CD4-positive, alpha-beta T cell (primary cell): ENCODE measurements around the gene RNU2-63P. TPM values are rescaled to one million over a fixed set of nuclear protein-coding genes. Genes with fewer than 3 reads are reported as not detected.

ENCODE experiments used
- ATAC-seq: fragments of 200-7000 bp; cut with Tn5 transposase; one replicate; pipeline ENCODE4 v1.10.0; 2022; ENCODE audit warnings: mild to moderate bottlenecking; ENCODE audit not compliant: poor library complexity
- CTCF ChIA-PET: fragments of 350-600 bp; sonication (Branson Sonifier 250); formaldehyde crosslinking; loops from one replicate; lab custom pipeline; 2021; ENCODE audit warnings: antibody characterized with exemption, inconsistent platforms; lab: Charles Lee
- POLR2A ChIA-PET: fragments of 350-600 bp; sonication (Branson Sonifier 250); formaldehyde crosslinking; loops from one replicate; lab custom pipeline; 2021; ENCODE audit warnings: antibody characterized with exemption, inconsistent platforms; lab: Charles Lee
- DNase-seq, 14 experiments: peaks; one replicate each; pipeline ENCODE4 v3.0.0-alpha.2; 2013 to 2020; ENCODE audit warnings: mixed read lengths in 2 of 14
- H3K27ac ChIP-seq, 2 donors: one replicate each; pipeline versions ENCODE4 v1.5.1 to v1.7.0; 2013; ENCODE audit warnings: low read length in 2 of 2, low read depth in 1 of 2, mild to moderate bottlenecking in 1 of 2
- H3K27me3 ChIP-seq, 2 experiments: 1 replicate in 1 of 2; 2 replicates in 1 of 2; pipeline versions ENCODE4 v1.6.1 to v1.7.0; 2013; ENCODE audit warnings: low read length in 2 of 2, control low read depth in 1 of 2, mild to moderate bottlenecking in 1 of 2, moderate library complexity in 1 of 2; ENCODE audit not compliant: insufficient read depth in 2 of 2, control insufficient read depth in 1 of 2
- H3K36me3 ChIP-seq: one replicate; pipeline ENCODE4 v1.6.1; 2013; ENCODE audit warnings: low read length, control low read depth; ENCODE audit not compliant: insufficient read depth
- H3K4me1 ChIP-seq: one replicate; pipeline ENCODE4 v1.6.1; 2013; ENCODE audit warnings: low read length, control low read depth; ENCODE audit not compliant: insufficient read depth
- H3K4me3 ChIP-seq: one replicate; pipeline ENCODE4 v1.5.1; 2013; ENCODE audit warnings: mild to moderate bottlenecking, low read length, moderate library complexity
- H3K9me3 ChIP-seq, 2 experiments: 1 replicate in 1 of 2; 2 replicates in 1 of 2; pipeline versions ENCODE4 v1.6.1 to v1.7.0; 2013; ENCODE audit warnings: low read length in 2 of 2, mild to moderate bottlenecking in 2 of 2, control low read depth in 1 of 2, moderate library complexity in 1 of 2; ENCODE audit not compliant: control insufficient read depth in 1 of 2, insufficient read depth in 1 of 2
- H3K27ac Mint-ChIP-seq: one replicate; pipeline ENCODE4 v1.8.0; 2020; ENCODE audit warnings: mixed read lengths
- H3K27me3 Mint-ChIP-seq: one replicate; pipeline ENCODE4 v1.8.0; 2021; ENCODE audit warnings: mixed read lengths
- H3K36me3 Mint-ChIP-seq: one replicate; pipeline ENCODE4 v1.8.0; 2021; ENCODE audit warnings: low read depth, mixed read lengths
- H3K4me1 Mint-ChIP-seq: one replicate; pipeline ENCODE4 v1.8.0; 2021; ENCODE audit warnings: low read depth, mixed read lengths
- H3K4me3 Mint-ChIP-seq: one replicate; pipeline ENCODE4 v1.8.0; 2020; ENCODE audit warnings: mild to moderate bottlenecking, mixed read lengths
- H3K9me3 Mint-ChIP-seq: one replicate; pipeline ENCODE4 v1.8.0; 2020; ENCODE audit warnings: mixed read lengths
- intact Hi-C, 2 experiments: fragments of 100-400 bp; cut with DNase I in 1 of 2; cut with micrococcal nuclease in 1 of 2; formaldehyde crosslinking; loops; one replicate each; pipeline versions ENCODE4 v1.15.1 to v1.9.0; 2023 to 2025; cut with DNase I, micrococcal nuclease
- total RNA-seq, 174 experiments: library from RNA in 2 of 174; stranded (reverse) in 2 of 174; gene quantifications; one replicate each; pipeline ENCODE4 v1.2.3 and lab custom pipeline; 2021 to 2026
- TF ChIP-seq, protein P1 (sequence below): fragments of 200-600 bp; IDR thresholded peaks from one replicate; pipeline ENCODE4 v1.8.0; 2022; ENCODE audit warnings: antibody characterized with exemption, mild to moderate bottlenecking

Gene RNU2-63P
- total RNA-seq, 2 experiments from 2014 or later, result 2.6 to 3.1 TPM

DNA sequence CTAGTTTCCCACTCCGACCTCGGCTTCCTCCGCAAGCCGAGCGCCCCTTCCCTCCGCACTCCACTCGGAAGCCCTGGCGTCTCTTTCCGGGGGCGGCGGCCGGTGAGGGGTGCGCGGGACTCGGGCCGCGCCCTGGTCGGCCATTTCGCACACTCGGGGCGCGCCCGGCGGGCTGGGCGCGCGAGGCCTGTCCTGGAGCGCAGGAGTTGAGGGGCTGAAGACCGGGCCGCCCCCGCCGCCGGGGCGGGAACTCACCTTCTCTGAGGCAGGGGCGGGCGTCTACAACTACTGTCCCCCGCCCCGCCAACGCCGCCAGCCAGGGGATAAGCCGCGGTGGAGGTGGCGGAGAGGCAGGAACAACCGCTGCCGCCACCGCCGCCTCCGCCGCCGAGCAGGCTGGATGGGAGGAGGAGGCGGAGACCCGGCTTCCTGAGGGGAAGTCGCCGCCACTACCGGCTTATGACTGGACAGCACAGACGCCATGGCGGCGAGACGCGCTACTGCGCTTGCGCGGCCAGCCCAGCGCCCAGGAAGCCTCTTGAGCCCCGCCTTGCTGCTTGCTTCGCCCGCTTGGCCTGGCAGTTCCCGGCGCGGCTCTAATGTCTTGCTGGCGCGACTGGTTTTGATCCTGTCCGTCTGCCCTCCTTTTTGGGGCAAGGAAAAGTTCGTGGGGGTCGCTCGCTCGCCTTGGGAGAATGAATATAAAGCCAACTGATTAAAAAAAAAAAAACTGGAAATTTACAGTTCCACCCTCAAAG is 39.2 kb upstream of the RNU2-63P start, which contains the start of gene KRCC1:
TSS of gene KRCC1 (minus strand) at position 413 of the 758 bp plus-strand sequence. CDS start 27,220 bp downstream, outside the sequence.
- DNase-seq, result peak; percentile 87 to 99 (median 94)
- Histone ChIP-seq H3K9me3 (no peaks in the 10 kb centered on the region), H3K4me1 (peaks cover 18% of the 10 kb centered on the region), H3K4me3 (peak within 1 kb of the TSS; percentile 89), H3K27ac (peak within 1 kb of the TSS; percentile 90 to 97), H3K27me3 (no peaks in the 10 kb centered on the region), H3K36me3 (peaks cover 2% of the 10 kb centered on the region)
- peak within 1 kb of the TSS; percentile 96 for H3K4me3 Mint-ChIP-seq
- ChIA-PET CTCF (interaction anchor here (0.9 kb wide), 1 partner anchor 104 kb away, joined by 4 read pairs; no protein-coding TSS in a partner anchor), POLR2A (interaction anchor here (0.8 to 2.0 kb wide), 6 partner anchors 10 to 572 kb away, joined by 3 to 6 read pairs (median 3); partner anchors contain the start of gene RNU2-63P)
- H3K27ac Mint-ChIP-seq, result peak within 1 kb of the TSS; percentile 93
- H3K27me3 Mint-ChIP-seq, result no peaks in the 10 kb centered on the region
- peaks cover 61% of the 10 kb centered on the region for H3K4me1 Mint-ChIP-seq
- H3K36me3 Mint-ChIP-seq, result peaks cover 16% of the 10 kb centered on the region
- TF ChIP-seq, protein P1, sequence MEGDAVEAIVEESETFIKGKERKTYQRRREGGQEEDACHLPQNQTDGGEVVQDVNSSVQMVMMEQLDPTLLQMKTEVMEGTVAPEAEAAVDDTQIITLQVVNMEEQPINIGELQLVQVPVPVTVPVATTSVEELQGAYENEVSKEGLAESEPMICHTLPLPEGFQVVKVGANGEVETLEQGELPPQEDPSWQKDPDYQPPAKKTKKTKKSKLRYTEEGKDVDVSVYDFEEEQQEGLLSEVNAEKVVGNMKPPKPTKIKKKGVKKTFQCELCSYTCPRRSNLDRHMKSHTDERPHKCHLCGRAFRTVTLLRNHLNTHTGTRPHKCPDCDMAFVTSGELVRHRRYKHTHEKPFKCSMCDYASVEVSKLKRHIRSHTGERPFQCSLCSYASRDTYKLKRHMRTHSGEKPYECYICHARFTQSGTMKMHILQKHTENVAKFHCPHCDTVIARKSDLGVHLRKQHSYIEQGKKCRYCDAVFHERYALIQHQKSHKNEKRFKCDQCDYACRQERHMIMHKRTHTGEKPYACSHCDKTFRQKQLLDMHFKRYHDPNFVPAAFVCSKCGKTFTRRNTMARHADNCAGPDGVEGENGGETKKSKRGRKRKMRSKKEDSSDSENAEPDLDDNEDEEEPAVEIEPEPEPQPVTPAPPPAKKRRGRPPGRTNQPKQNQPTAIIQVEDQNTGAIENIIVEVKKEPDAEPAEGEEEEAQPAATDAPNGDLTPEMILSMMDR, result no peak
- no peaks in the 10 kb centered on the region for H3K9me3 Mint-ChIP-seq
- intact Hi-C loops, result loop anchor here (2.0 to 10.0 kb wide), 5 partner anchors 39 to 1951 kb away; partner anchors contain the start of genes IMMT (in 1 of the 2), MRPL35 (in 1 of the 2), POLR1A (in 1 of the 2) and PTCD3 (in 1 of the 2)
- ATAC-seq, result peak; percentile 91

DNA sequence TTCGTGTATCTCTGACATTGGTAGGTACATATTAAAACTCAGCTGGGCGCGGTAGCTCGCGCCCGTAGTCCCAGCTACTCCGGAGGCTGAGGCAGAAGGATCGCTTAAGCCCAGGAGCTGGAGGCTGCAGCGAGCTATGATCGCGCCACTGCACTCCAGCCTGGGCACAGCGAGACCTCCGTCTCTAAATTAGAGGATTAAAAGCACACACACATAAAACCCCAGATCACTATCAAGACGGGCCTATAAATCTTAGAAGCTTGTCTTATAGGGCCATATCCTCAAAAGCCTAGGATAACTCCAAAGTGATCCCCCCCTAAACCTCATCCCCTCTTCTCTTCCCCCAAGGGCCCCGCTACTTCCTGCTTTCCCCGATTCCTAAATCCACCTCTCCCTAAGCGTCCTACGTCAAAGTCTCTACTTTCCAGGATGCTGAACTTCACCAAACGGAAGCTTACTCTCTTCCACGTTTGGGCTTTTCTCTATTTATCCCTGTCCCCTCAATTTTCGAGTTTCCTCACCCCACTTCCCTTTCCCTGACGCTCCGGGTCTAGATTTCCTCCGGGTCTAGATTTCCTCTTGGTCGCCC is 38.5 kb upstream of the RNU2-63P start:
- Histone ChIP-seq H3K27me3 (no peaks in the 10 kb centered on the region), H3K4me1 (peaks cover 18% of the 10 kb centered on the region), H3K36me3 (peaks cover 2% of the 10 kb centered on the region), H3K27ac (peak overlapping the region; percentile 90 to 97), H3K9me3 (no peaks in the 10 kb centered on the region), H3K4me3 (peak overlapping the region; percentile 89)
- Mint-ChIP-seq H3K27ac (peak overlapping the region; percentile 93), H3K36me3 (peaks cover 21% of the 10 kb centered on the region), H3K27me3 (no peaks in the 10 kb centered on the region), H3K4me1 (peaks cover 58% of the 10 kb centered on the region), H3K4me3 (peak overlapping the region; percentile 96), H3K9me3 (no peaks in the 10 kb centered on the region)
- CTCF ChIA-PET, result interaction anchor here (0.9 kb wide), 1 partner anchor 105 kb away, joined by 4 read pairs; no protein-coding TSS in a partner anchor
- intact Hi-C loops, result loop anchor here (2.0 to 10.0 kb wide), 4 partner anchors 38 to 1950 kb away; partner anchors contain the start of genes IMMT (in 1 of the 2), MRPL35 (in 1 of the 2), POLR1A (in 1 of the 2) and PTCD3 (in 1 of the 2)
- DNase-seq (peak in 4 of 14 experiments; percentile 4 to 39 (median 16)), ATAC-seq (no peak)
- POLR2A ChIA-PET, result interaction anchor here (0.6 to 2.0 kb wide), 7 partner anchors 9 to 573 kb away, joined by 3 to 6 read pairs (median 3); partner anchors contain the start of gene RNU2-63P
- TF ChIP-seq, protein P1, result no peak
